Karpas-422 (cell line): ENCODE results near the gene NACA. TPM values are rescaled to one million over a fixed set of nuclear protein-coding genes. Genes with fewer than 3 reads are reported as not detected.
A peak's percentile ranks its signal among the peaks of the same experiment; 100 is the strongest.

Source experiments
- DNase-seq: peaks from one replicate; pipeline ENCODE4 v3.0.0-alpha.2; 2015
- H2AFZ ChIP-seq: fragments of 200-600 bp; sonication (generic); 2 replicates; pipeline ENCODE4 v1.6.1; 2014; ENCODE audit warnings: antibody characterized with exemption, low read length, mixed read lengths
- H3K27ac ChIP-seq: fragments of 200-600 bp; sonication (generic); 2 replicates; pipeline ENCODE4 v1.5.1; 2014; ENCODE audit warnings: mild to moderate bottlenecking, low read length, moderate library complexity
- H3K27me3 ChIP-seq: fragments of 200-600 bp; sonication (generic); 2 replicates; pipeline ENCODE4 v1.6.1; 2014; ENCODE audit warnings: low read length, mixed read lengths
- H3K36me3 ChIP-seq: fragments of 200-600 bp; sonication (generic); 2 replicates; pipeline ENCODE4 v1.6.1; 2014; ENCODE audit warnings: low read length, mixed read lengths; ENCODE audit not compliant: insufficient read depth
- H3K4me1 ChIP-seq: fragments of 200-600 bp; sonication (generic); 2 replicates; pipeline ENCODE4 v1.6.1; 2014; ENCODE audit warnings: mild to moderate bottlenecking, low read length, mixed read lengths
- H3K4me2 ChIP-seq: fragments of 200-600 bp; sonication (generic); 2 replicates; pipeline ENCODE4 v1.6.1; 2014; ENCODE audit warnings: low read length, low read depth, mild to moderate bottlenecking; ENCODE audit not compliant: poor library complexity, severe bottlenecking
- H3K4me3 ChIP-seq: fragments of 200-600 bp; sonication (generic); 2 replicates; pipeline ENCODE4 v1.5.1; 2014; ENCODE audit warnings: mild to moderate bottlenecking, antibody characterized with exemption, low read length, mixed read lengths
- H3K79me2 ChIP-seq: fragments of 200-600 bp; sonication (generic); 2 replicates; pipeline ENCODE4 v1.6.1; 2014; ENCODE audit warnings: mild to moderate bottlenecking, low read length, mixed read lengths
- H3K9ac ChIP-seq: fragments of 200-600 bp; sonication (generic); 2 replicates; pipeline ENCODE4 v1.6.0; 2014; ENCODE audit warnings: low read length
- H3K9me2 ChIP-seq: fragments of 200-600 bp; sonication (generic), shearing (Covaris generic); replicated peaks from 2 replicates; pipeline ENCODE4 v1.6.0; 2014; ENCODE audit warnings: mild to moderate bottlenecking, low read length, moderate library complexity; ENCODE audit not compliant: insufficient read depth
- H3K9me3 ChIP-seq: fragments of 300-700, 200-600 bp; sonication (generic); 2 replicates; pipeline ENCODE4 v1.6.1; 2014; ENCODE audit warnings: low read length, mixed read lengths
- H4K20me1 ChIP-seq: fragments of 200-600 bp; sonication (generic); 2 replicates; pipeline ENCODE4 v1.6.1; 2014; ENCODE audit warnings: mild to moderate bottlenecking, antibody characterized with exemption, low read length, low read depth; ENCODE audit not compliant: insufficient read depth
- total RNA-seq: library from RNA; depleted of rRNA; stranded (reverse); fragments of >200 nt; shearing (Covaris generic); gene quantifications from 2 replicates; pipeline ENCODE4 v1.2.3, GENCODE V29; 2014; ENCODE audit warnings: low replicate concordance; rRNA removed

The NACA gene
- 1,908 and 2,309 TPM in 2 replicates for total RNA-seq

DNA sequence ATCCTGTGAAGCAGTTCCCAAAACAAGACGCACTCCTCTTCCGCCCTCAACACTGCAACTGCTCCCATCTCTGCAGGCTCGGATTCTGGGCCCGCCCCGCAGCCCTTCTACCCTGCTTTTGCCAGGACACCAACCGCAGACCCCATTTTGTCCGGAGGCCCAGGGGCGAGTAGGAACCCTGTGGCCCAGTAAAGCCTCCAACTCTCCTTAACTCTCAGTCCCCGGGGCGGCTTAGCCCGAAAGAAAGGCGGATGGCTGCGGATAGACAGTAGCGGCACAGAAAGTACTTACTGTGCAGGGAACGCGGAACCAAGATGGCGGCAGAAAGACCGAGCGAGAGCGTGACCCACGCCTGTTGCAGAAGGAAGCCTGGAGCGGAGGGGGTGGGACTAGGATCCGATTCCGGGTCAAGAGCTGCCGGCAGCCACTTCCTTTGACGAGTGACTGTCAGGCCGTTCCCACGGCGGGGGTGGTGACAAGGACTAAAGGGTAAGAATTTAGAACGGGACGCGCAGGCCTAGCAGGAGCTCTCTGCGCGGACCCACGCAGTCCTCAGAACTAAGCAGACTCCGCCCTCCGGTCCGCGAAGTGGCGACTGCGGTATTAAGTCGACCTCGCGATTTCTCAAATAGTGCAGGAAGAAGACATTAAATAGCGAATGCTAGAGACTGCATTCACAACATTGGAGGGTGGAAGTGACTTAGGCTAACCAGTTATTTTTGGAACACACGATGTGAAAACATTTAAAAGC, at the start of gene NACA:
Gene NACA, minus strand, starts transcription at position 328 of the 751 bp plus-strand sequence. CDS start 778 bp downstream, outside the sequence.
- Histone ChIP-seq H4K20me1 (peaks cover 45% of the 10 kb centered on the region), H3K4me3 (peak within 1 kb of the TSS; percentile 93), H3K79me2 (peaks cover 49% of the 10 kb centered on the region), H3K36me3 (peaks cover 49% of the 10 kb centered on the region), H3K9me2 (no peaks in the 10 kb centered on the region), H3K9ac (peak within 1 kb of the TSS; percentile 98), H3K9me3 (no peaks in the 10 kb centered on the region), H3K27ac (peak within 1 kb of the TSS; percentile 95), H3K4me1 (peaks cover 48% of the 10 kb centered on the region), H2AFZ (no peak within 1 kb of the TSS), H3K4me2 (peak within 1 kb of the TSS; percentile 77), H3K27me3 (no peaks in the 10 kb centered on the region)
- peak; percentile 99 for DNase-seq

GRCh38 chr12:56773113-56773512, 48.0 kb upstream of the NACA start:
- no peaks in the 10 kb centered on the region for H3K9me2 ChIP-seq
- H3K27me3 ChIP-seq = no peaks in the 10 kb centered on the region
- no peak overlapping the region for H3K27ac ChIP-seq
- H3K36me3 ChIP-seq = no peaks in the 10 kb centered on the region
- no peaks in the 10 kb centered on the region for H3K79me2 ChIP-seq
- no peak overlapping the region for H3K4me3 ChIP-seq
- no peak overlapping the region for H3K4me2 ChIP-seq
- no peak for DNase-seq
- H3K9ac ChIP-seq = no peak overlapping the region
- H4K20me1 ChIP-seq = no peaks in the 10 kb centered on the region
- peaks cover 28% of the 10 kb centered on the region for H3K4me1 ChIP-seq
- no peak overlapping the region for H2AFZ ChIP-seq
- H3K9me3 ChIP-seq = peaks cover 2% of the 10 kb centered on the region; the same call in 1 of the 2 replicates

DNA sequence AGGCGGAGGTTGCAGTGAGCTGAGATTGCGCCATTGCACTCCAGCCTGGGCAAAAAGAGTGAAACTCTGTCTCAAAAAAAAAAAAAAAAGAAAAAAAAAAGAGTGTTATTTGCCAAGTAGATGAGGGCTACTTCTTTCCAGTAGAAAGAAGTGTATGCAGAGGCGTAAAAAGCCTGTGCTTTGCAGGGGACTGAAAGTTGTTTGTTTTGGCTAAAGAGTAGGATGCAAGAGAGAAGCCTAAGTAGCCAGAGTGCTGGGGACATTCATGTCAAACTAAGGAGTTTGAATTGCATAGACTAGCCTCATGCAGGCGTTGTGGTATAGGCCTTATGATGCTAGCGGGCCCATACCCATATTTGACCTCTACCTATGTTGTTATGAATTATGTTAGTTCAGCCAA, 47.5 kb upstream of the NACA start:
- Histone ChIP-seq H4K20me1 (no peaks in the 10 kb centered on the region), H3K27ac (no peak overlapping the region), H3K4me3 (no peak overlapping the region), H2AFZ (no peak overlapping the region), H3K4me2 (no peak overlapping the region), H3K9ac (no peak overlapping the region), H3K9me2 (no peaks in the 10 kb centered on the region), H3K36me3 (no peaks in the 10 kb centered on the region), H3K79me2 (no peaks in the 10 kb centered on the region), H3K4me1 (peaks cover 32% of the 10 kb centered on the region), H3K9me3 (peaks cover 2% of the 10 kb centered on the region; the same call in 1 of the 2 replicates), H3K27me3 (no peaks in the 10 kb centered on the region)
- no peak for DNase-seq

GRCh38 chr12:56769868-56770267, 44.8 kb upstream of the NACA start:
- Histone ChIP-seq H3K4me3 (no peak overlapping the region), H3K9ac (no peak overlapping the region), H4K20me1 (no peaks in the 10 kb centered on the region)

GRCh38 chr12:56768424-56768823, 43.3 kb upstream of the NACA start:
- no peak overlapping the region for H3K4me3 ChIP-seq
- no peak for DNase-seq
- peaks cover 41% of the 10 kb centered on the region for H3K4me1 ChIP-seq
- H3K27ac ChIP-seq = 0 out of 2 replicates have a peak overlapping the region, but pooled peaks have one; percentile 15
- no peaks in the 10 kb centered on the region for H3K36me3 ChIP-seq
- H4K20me1 ChIP-seq = no peaks in the 10 kb centered on the region
- no peak overlapping the region for H3K4me2 ChIP-seq
- H3K9me3 ChIP-seq = no peaks in the 10 kb centered on the region
- H2AFZ ChIP-seq = 0 out of 2 replicates have a peak overlapping the region, but pooled peaks have one; percentile 6
- H3K79me2 ChIP-seq = no peaks in the 10 kb centered on the region
- no peaks in the 10 kb centered on the region for H3K9me2 ChIP-seq
- no peaks in the 10 kb centered on the region for H3K27me3 ChIP-seq
- no peak overlapping the region for H3K9ac ChIP-seq

More at GRCh38 chr12:56769868-56770267, 44.8 kb upstream of the NACA start:
- no peaks in the 10 kb centered on the region for H3K79me2 ChIP-seq
- peaks cover 39% of the 10 kb centered on the region for H3K4me1 ChIP-seq
- H3K27ac ChIP-seq = no peak overlapping the region
- H3K9me3 ChIP-seq = no peaks in the 10 kb centered on the region
- no peaks in the 10 kb centered on the region for H3K27me3 ChIP-seq
- H3K4me2 ChIP-seq = no peak overlapping the region
- DNase-seq = no peak
- no peaks in the 10 kb centered on the region for H3K36me3 ChIP-seq
- H3K9me2 ChIP-seq = no peaks in the 10 kb centered on the region
- peak overlapping the region; percentile 69; the same call in 1 of the 2 replicates for H2AFZ ChIP-seq

- Histone ChIP-seq H3K9me2 (no peaks in the 10 kb centered on the region), H2AFZ (no peak overlapping the region), H3K4me2 (peak overlapping the region; percentile 53), H3K4me3 (peak overlapping the region; percentile 2; the same call in 1 of the 2 replicates), H3K27ac (peak overlapping the region; percentile 74), H3K27me3 (no peaks in the 10 kb centered on the region), H3K36me3 (no peaks in the 10 kb centered on the region), H3K9ac (peak overlapping the region; percentile 33), H4K20me1 (no peaks in the 10 kb centered on the region), H3K79me2 (no peaks in the 10 kb centered on the region), H3K4me1 (peaks cover 41% of the 10 kb centered on the region), H3K9me3 (no peaks in the 10 kb centered on the region)
- peak; percentile 95 for DNase-seq
Observed at GRCh38 chr12:56766535-56766934, 41.4 kb upstream of the NACA start.

- Histone ChIP-seq H2AFZ (no peak overlapping the region), H4K20me1 (no peaks in the 10 kb centered on the region), H3K4me2 (no peak overlapping the region), H3K9me3 (no peaks in the 10 kb centered on the region), H3K79me2 (no peaks in the 10 kb centered on the region), H3K36me3 (no peaks in the 10 kb centered on the region), H3K9me2 (no peaks in the 10 kb centered on the region), H3K4me1 (peaks cover 27% of the 10 kb centered on the region), H3K27ac (no peak overlapping the region), H3K27me3 (no peaks in the 10 kb centered on the region), H3K4me3 (no peak overlapping the region), H3K9ac (no peak overlapping the region)
- DNase-seq = no peak
Observed at GRCh38 chr12:56763753-56764657, 38.9 kb upstream of the NACA start.

DNA sequence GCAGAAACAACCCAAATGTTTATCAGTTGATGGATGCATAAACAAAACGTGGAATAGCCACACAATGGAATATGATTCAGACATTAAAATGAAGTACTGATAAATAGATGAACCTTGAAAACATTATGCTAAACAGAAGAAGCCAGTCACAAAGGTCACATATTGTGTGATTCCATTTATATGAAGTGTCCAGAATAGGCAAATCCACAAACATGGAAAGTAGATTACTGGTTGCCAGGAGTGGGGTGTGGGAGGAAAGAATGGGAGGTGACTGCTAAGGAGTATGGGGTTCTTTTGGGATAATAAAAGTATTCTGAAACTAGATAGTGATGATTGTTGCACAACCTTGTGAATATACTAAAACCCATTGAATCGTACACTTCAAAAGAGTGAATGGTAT, 36.7 kb upstream of the NACA start:
- no peak overlapping the region for H2AFZ ChIP-seq
- no peak overlapping the region for H3K4me2 ChIP-seq
- no peaks in the 10 kb centered on the region for H3K9me2 ChIP-seq
- DNase-seq = no peak
- no peaks in the 10 kb centered on the region for H4K20me1 ChIP-seq
- no peak overlapping the region for H3K4me3 ChIP-seq
- no peak overlapping the region for H3K9ac ChIP-seq
- H3K79me2 ChIP-seq = no peaks in the 10 kb centered on the region
- no peak overlapping the region for H3K27ac ChIP-seq
- H3K27me3 ChIP-seq = no peaks in the 10 kb centered on the region
- peaks cover 20% of the 10 kb centered on the region for H3K4me1 ChIP-seq
- no peaks in the 10 kb centered on the region; the same call in 1 of the 2 replicates for H3K36me3 ChIP-seq
- peaks cover 6% of the 10 kb centered on the region; the same call in 1 of the 2 replicates for H3K9me3 ChIP-seq
